Stimulated activated CD4-positive, alpha-beta T cell treated with anti-CD3 and anti-CD28 coated beads, Interleukin-12 subunit alpha, Interleukin-12 subunit beta, amount 100 ng/mL, for 24 hours (primary cell): ENCODE results near the gene ARPC3.
A peak's percentile ranks its signal among the peaks of the same experiment; 100 is the strongest.
"Not testable (repeated sequence)": the region's sequence is repeated elsewhere in the genome, so short reads cannot be mapped to it uniquely, and the experiment has no call there.

Experiments used
- DNase-seq, 2 experiments: peaks; one replicate each; pipeline ENCODE4 v3.0.0-alpha.2; 2020; ENCODE audit warnings: low read depth in 2 of 2

The ARPC3 gene

GRCh38 chr12:110449799-110450497 is at the start of gene ARPC3:
Gene ARPC3, minus strand, starts transcription at chr12:110450337. Its CDS starts 77 bp downstream, at chr12:110450260.
- peak; percentile 90 to 95 for DNase-seq

GRCh38 chr12:110498984-110499706 is 49.0 kb upstream of the ARPC3 start:
- no peak for DNase-seq

- DNase-seq, result no peak
Measured at GRCh38 chr12:110475426-110475825, 25.3 kb upstream of the ARPC3 start.

- DNase-seq, result peak; percentile 89 to 91
Measured at GRCh38 chr12:110468214-110469048, 18.3 kb upstream of the ARPC3 start, which contains the start of the genes FAM216A and GPN3. Gene FAM216A, plus strand, starts transcription at chr12:110468845. Its CDS starts 31 bp downstream, at chr12:110468876. Gene GPN3, minus strand, starts transcription at chr12:110468257. Its CDS starts 54 bp downstream, at chr12:110468203.

GRCh38 chr12:110467847-110468213 is 17.7 kb upstream of the ARPC3 start:
- DNase-seq, result no peak

GRCh38 chr12:110466791-110467190 is 16.7 kb upstream of the ARPC3 start:
- no peak for DNase-seq

GRCh38 chr12:110465765-110466164 is 15.6 kb upstream of the ARPC3 start:
- not testable (repeated sequence) for DNase-seq

GRCh38 chr12:110465024-110465423 is 14.9 kb upstream of the ARPC3 start:
- DNase-seq, result no peak

GRCh38 chr12:110461189-110461588 is 11.1 kb upstream of the ARPC3 start:
- DNase-seq, result not testable (repeated sequence)

- no peak for DNase-seq
Measured at GRCh38 chr12:110458756-110459155, 8.6 kb upstream of the ARPC3 start.

GRCh38 chr12:110453569-110454296 is 3.6 kb upstream of the ARPC3 start:
- DNase-seq, result no peak

GRCh38 chr12:110451263-110451662 is 1.1 kb upstream of the ARPC3 start:
- no peak for DNase-seq

- no peak for DNase-seq
Measured at GRCh38 chr12:110444455-110444854, 5.7 kb downstream of the ARPC3 start.

- DNase-seq, result no peak
Measured at GRCh38 chr12:110436231-110436630, 13.9 kb downstream of the ARPC3 start.

- no peak for DNase-seq
Measured at GRCh38 chr12:110431957-110432587, 18.1 kb downstream of the ARPC3 start.

GRCh38 chr12:110429676-110430075 is 20.5 kb downstream of the ARPC3 start:
- DNase-seq, result not testable (repeated sequence)

GRCh38 chr12:110426406-110426805 is 23.7 kb downstream of the ARPC3 start:
- DNase-seq, result no peak

GRCh38 chr12:110424237-110424636 is 25.9 kb downstream of the ARPC3 start:
- no peak for DNase-seq

- DNase-seq, result no peak
Measured at GRCh38 chr12:110421701-110422100, 28.4 kb downstream of the ARPC3 start.

GRCh38 chr12:110421159-110421661 is 28.9 kb downstream of the ARPC3 start:
- no peak for DNase-seq

- DNase-seq, result not testable (repeated sequence)
Measured at GRCh38 chr12:110420644-110421043, 29.5 kb downstream of the ARPC3 start.
